Vagina (tissue), 2 donors: Measurements from ENCODE around the gene TRO.

Experiments
- POLR2A ChIP-seq, 2 donors: fragments of 450-650 bp; IDR thresholded peaks; one replicate each; pipeline ENCODE4 v1.6.1; 2017; ENCODE audit warnings: antibody characterized with exemption in 2 of 2, mild to moderate bottlenecking in 2 of 2, moderate library complexity in 2 of 2
- POLR2AphosphoS5 ChIP-seq, 2 donors: sonication (generic); formaldehyde crosslinking; IDR thresholded peaks; one replicate each; pipeline ENCODE4 v1.9.0; 2017; ENCODE audit warnings: antibody characterized with exemption in 2 of 2, mild to moderate bottlenecking in 2 of 2, low read depth in 1 of 2; ENCODE audit not compliant: insufficient read depth in 1 of 2
- TF ChIP-seq, protein P1 (sequence below), 3 experiments: fragments of 450-650 bp in 2 of 3; fragments of 200-600 bp in 1 of 3; sonication (generic) in 1 of 3; IDR thresholded peaks; one replicate each; pipeline ENCODE4 v1.5.1; 2017 to 2019; ENCODE audit warnings: antibody characterized with exemption in 3 of 3, mild to moderate bottlenecking in 2 of 3, moderate library complexity in 2 of 3

DNA sequence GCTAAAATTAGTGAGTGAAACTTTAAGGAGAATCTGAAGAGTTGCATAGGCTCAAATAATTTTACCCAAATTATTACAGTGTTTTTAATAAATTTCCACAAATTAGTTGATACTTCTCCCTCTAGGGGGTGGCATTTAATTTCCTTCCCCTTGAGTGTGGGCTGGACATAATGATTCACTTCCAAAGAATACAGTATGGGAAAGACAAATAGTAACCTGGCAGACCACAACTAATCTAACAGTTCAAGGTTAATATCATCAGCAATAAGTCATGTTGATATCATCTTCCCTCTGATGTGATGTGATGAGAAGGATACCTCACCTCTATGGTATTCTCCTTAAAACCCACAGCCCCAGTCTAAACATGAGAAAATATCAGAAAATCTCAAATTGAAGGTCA is 57.8 kb downstream of the TRO start:
- TF ChIP-seq POLR2A (IDR thresholded peaks at IDR 0.05) (no peak), POLR2AphosphoS5 (IDR thresholded peaks at IDR 0.05; ENCODE audit: insufficient read depth in 1 of 2, low read depth in 1 of 2) (no peak)
- TF ChIP-seq, protein P1, sequence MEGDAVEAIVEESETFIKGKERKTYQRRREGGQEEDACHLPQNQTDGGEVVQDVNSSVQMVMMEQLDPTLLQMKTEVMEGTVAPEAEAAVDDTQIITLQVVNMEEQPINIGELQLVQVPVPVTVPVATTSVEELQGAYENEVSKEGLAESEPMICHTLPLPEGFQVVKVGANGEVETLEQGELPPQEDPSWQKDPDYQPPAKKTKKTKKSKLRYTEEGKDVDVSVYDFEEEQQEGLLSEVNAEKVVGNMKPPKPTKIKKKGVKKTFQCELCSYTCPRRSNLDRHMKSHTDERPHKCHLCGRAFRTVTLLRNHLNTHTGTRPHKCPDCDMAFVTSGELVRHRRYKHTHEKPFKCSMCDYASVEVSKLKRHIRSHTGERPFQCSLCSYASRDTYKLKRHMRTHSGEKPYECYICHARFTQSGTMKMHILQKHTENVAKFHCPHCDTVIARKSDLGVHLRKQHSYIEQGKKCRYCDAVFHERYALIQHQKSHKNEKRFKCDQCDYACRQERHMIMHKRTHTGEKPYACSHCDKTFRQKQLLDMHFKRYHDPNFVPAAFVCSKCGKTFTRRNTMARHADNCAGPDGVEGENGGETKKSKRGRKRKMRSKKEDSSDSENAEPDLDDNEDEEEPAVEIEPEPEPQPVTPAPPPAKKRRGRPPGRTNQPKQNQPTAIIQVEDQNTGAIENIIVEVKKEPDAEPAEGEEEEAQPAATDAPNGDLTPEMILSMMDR (IDR thresholded peaks at IDR 0.05), result no peak
